ENCODE measurements around the gene SPATA12.

SPATA12 gene

DNA sequence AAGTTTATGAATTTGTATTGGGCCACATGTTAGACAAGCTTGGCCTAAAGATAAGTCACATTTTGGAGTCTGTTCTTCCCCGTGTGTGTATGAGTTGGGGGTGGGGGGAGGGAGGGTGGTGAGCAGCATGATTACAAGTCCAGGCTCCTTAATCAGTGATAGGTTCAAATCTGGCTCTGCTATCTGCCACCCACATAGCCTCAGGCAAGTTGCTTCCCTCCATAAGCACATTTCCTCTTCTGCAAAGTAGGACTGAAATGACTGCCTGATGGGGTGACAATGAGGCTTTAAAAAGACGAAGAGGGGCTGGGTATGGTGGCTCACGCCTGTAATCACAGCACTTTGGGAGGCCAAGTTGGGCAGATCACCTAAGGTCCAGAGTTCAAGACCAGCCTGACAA is 1.1 kb upstream of the SPATA12 start:
- no peaks in the 10 kb centered on the region for H3K36me3 ChIP-seq (ENCODE audit: insufficient read depth, low read length)
- H3F3A ChIP-seq (ENCODE audit: low read depth) = no peaks in the 10 kb centered on the region
- 0 out of 2 replicates have a peak overlapping the region, but pooled peaks have one; percentile 42 for H2AFZ ChIP-seq (ENCODE audit: low read length)
- no peaks in the 10 kb centered on the region for H3K9me2 ChIP-seq (replicated peaks; ENCODE audit: low read depth, low read length)
- peaks cover 4% of the 10 kb centered on the region; the same call in 1 of the 2 replicates for H3K79me2 ChIP-seq (ENCODE audit: insufficient read depth, low read length)
- no peak overlapping the region for H3K9ac ChIP-seq (ENCODE audit: low read depth, low read length, poor library complexity, severe bottlenecking)
- no peak overlapping the region for H3K4me3 ChIP-seq (ENCODE audit: low read length, poor library complexity, severe bottlenecking)
- no peaks in the 10 kb centered on the region for H3K9me3 ChIP-seq (ENCODE audit: insufficient read depth, low read depth, low read length)
- no peak overlapping the region for H3K4me2 ChIP-seq (ENCODE audit: low read depth, low read length, poor library complexity, severe bottlenecking)
- H4K20me1 ChIP-seq (ENCODE audit: insufficient read depth, low read length, poor library complexity, severe bottlenecking) = no peaks in the 10 kb centered on the region
- TF ChIP-seq, protein P1, sequence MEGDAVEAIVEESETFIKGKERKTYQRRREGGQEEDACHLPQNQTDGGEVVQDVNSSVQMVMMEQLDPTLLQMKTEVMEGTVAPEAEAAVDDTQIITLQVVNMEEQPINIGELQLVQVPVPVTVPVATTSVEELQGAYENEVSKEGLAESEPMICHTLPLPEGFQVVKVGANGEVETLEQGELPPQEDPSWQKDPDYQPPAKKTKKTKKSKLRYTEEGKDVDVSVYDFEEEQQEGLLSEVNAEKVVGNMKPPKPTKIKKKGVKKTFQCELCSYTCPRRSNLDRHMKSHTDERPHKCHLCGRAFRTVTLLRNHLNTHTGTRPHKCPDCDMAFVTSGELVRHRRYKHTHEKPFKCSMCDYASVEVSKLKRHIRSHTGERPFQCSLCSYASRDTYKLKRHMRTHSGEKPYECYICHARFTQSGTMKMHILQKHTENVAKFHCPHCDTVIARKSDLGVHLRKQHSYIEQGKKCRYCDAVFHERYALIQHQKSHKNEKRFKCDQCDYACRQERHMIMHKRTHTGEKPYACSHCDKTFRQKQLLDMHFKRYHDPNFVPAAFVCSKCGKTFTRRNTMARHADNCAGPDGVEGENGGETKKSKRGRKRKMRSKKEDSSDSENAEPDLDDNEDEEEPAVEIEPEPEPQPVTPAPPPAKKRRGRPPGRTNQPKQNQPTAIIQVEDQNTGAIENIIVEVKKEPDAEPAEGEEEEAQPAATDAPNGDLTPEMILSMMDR (conservative IDR thresholded peaks at IDR 0.05; ENCODE audit: low read length) = no peak
- no peak for TF ChIP-seq EZH2phosphoT487 (IDR thresholded peaks at IDR 0.05; ENCODE audit: borderline replicate concordance)
- H3K27me3 ChIP-seq (ENCODE audit: insufficient read depth, low read length, poor library complexity, severe bottlenecking) = no peaks in the 10 kb centered on the region
- H3K4me1 ChIP-seq (ENCODE audit: insufficient read depth, low read length, poor library complexity, severe bottlenecking) = peaks cover 69% of the 10 kb centered on the region

DNA sequence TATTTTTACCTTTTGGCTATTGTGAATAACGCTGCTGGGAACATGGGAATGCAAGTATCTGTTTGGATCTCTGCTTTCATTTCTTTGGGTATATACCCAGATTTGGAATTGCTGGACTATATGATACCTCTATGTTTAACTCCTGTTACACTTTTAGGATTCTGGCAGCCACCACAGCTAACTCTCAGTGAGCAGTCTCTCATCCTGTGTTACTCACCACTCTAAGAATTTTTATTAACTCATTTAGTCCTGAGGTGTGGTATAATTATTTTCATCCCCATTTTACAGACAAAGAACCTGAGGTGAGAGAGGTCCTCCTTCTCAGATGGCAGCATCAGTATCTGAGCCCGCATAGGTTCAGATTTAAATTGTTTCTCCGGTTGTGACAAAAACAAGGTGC is 1.1 kb downstream of the SPATA12 start:
- TF ChIP-seq, protein P1 (conservative IDR thresholded peaks at IDR 0.05; ENCODE audit: low read length) = no peak
- TF ChIP-seq EZH2phosphoT487 (IDR thresholded peaks at IDR 0.05; ENCODE audit: borderline replicate concordance) = no peak
- H3K36me3 ChIP-seq (ENCODE audit: insufficient read depth, low read length) = no peaks in the 10 kb centered on the region
- no peak overlapping the region for H3K4me3 ChIP-seq (ENCODE audit: low read length, poor library complexity, severe bottlenecking)
- H3K9ac ChIP-seq (ENCODE audit: low read depth, low read length, poor library complexity, severe bottlenecking) = no peak overlapping the region
- no peaks in the 10 kb centered on the region for H4K20me1 ChIP-seq (ENCODE audit: insufficient read depth, low read length, poor library complexity, severe bottlenecking)
- no peak overlapping the region for H3K4me2 ChIP-seq (ENCODE audit: low read depth, low read length, poor library complexity, severe bottlenecking)
- no peaks in the 10 kb centered on the region for H3K9me2 ChIP-seq (replicated peaks; ENCODE audit: low read depth, low read length)
- no peaks in the 10 kb centered on the region for H3K27me3 ChIP-seq (ENCODE audit: insufficient read depth, low read length, poor library complexity, severe bottlenecking)
- no peaks in the 10 kb centered on the region for H3F3A ChIP-seq (ENCODE audit: low read depth)
- H3K9me3 ChIP-seq (ENCODE audit: insufficient read depth, low read depth, low read length) = no peaks in the 10 kb centered on the region
- peaks cover 77% of the 10 kb centered on the region for H3K4me1 ChIP-seq (ENCODE audit: insufficient read depth, low read length, poor library complexity, severe bottlenecking)
- H2AFZ ChIP-seq (ENCODE audit: low read length) = no peak overlapping the region
- H3K79me2 ChIP-seq (ENCODE audit: insufficient read depth, low read length) = peaks cover 4% of the 10 kb centered on the region; the same call in 1 of the 2 replicates

DNA sequence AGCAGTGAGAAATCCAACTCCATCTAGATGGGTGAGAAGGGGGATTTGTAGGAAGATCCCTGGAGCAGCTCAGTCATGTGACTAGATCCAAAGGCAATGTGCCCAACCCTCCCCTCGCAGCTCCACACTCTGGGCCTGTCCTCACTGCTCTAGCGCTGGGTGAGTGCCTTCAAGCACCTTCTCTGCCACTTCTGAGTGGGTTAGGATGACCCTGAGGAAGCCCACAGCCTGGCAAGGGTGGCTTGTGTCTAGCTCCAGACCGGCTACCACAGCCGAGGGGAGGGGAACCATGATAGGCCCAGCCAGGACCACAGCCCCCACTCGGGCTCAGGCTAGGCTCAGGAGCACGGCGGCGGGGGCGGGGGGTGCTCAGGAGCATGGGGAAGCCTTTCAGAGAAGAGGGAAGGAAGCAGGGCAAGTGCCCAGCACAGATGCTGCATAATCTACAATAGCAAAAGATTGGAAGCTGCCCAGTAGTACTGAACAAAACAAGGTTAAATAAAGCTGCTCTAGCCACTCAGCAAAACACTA is 1.7 kb downstream of the SPATA12 start:
- Histone ChIP-seq H3K4me1 (ENCODE audit: insufficient read depth, low read length, poor library complexity, severe bottlenecking) (peaks cover 71% of the 10 kb centered on the region), H3K4me2 (ENCODE audit: low read depth, low read length, poor library complexity, severe bottlenecking) (no peak overlapping the region), H4K20me1 (ENCODE audit: insufficient read depth, low read length, poor library complexity, severe bottlenecking) (no peaks in the 10 kb centered on the region), H3K4me3 (ENCODE audit: low read length, poor library complexity, severe bottlenecking) (no peak overlapping the region), H3K79me2 (ENCODE audit: insufficient read depth, low read length) (peaks cover 4% of the 10 kb centered on the region; the same call in 1 of the 2 replicates), H2AFZ (ENCODE audit: low read length) (peak overlapping the region; percentile 27), H3K9ac (ENCODE audit: low read depth, low read length, poor library complexity, severe bottlenecking) (peak overlapping the region; percentile 65), H3K9me2 (replicated peaks; ENCODE audit: low read depth, low read length) (no peaks in the 10 kb centered on the region), H3K27me3 (ENCODE audit: insufficient read depth, low read length, poor library complexity, severe bottlenecking) (no peaks in the 10 kb centered on the region), H3K9me3 (ENCODE audit: insufficient read depth, low read depth, low read length) (no peaks in the 10 kb centered on the region), H3K36me3 (ENCODE audit: insufficient read depth, low read length) (no peaks in the 10 kb centered on the region), H3F3A (ENCODE audit: low read depth) (no peaks in the 10 kb centered on the region)
- no peak for TF ChIP-seq EZH2phosphoT487 (IDR thresholded peaks at IDR 0.05; ENCODE audit: borderline replicate concordance)
- TF ChIP-seq, protein P1 (conservative IDR thresholded peaks at IDR 0.05; ENCODE audit: low read length) = no peak
